ENCODE measurements around the gene ENO2. TPM values are rescaled to one million over a fixed set of nuclear protein-coding genes. Genes with fewer than 3 reads are reported as not detected.
A peak's percentile ranks its signal among the peaks of the same experiment; 100 is the strongest.
"Not testable (repeated sequence)": the region's sequence is repeated elsewhere in the genome, so short reads cannot be mapped to it uniquely, and the experiment has no call there.

Gene ENO2
- total RNA-seq, 2 experiments from 2014 or later: 106 to 171 TPM

DNA sequence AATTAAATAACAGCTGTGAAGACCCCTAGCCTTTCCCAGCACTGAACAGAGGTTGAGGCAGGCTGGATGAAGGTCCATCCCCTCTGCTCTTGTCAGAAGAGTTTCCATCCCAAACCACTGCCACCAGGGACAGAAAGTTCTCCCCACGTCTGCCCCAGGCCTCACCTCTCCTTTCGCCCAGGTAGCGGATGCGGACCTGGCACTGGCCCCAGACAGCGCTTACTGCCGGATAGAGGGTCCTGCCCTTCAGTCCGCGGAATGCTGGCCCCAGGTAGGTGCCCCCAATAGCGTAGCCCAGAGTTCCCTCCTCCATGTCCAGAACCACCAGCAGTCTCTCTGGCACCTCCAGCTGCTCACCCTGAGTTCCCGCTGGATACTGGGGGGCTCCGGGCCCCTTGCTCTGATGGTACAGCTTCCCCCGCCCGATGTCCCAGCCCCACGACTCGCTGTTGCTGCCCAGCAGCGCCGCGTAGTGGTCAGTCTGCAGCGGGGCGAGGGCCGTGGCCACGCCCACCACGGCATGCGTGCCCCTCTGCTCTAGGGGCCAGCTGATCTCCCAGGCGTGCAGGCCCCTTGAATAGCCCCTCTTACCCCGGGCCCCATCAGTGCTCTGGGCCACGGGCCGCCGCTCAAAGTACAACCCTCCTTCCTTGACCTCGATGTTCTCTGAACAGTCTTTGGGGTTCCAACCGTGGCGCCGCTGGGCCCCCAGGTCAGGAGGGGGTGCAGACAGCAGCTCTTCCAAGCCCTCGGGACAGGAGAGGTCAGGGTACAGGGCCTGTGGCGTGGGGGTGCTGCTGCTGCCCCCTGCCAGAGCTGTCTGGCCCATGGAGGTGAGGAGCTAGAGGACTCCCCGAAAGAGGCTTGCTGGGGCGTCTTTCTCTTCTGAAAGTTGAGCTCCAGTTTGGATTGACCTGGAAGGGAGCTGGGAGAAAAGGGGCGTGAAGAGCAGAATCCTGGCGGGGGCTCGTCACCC is 42.0 kb upstream of the ENO2 start:
- H3K4me1 Mint-ChIP-seq: peaks cover 57% of the 10 kb centered on the region
- CTCF ChIA-PET: interaction anchor here (0.5 to 7.3 kb wide), 63 partner anchors 8 to 337 kb away, joined by 3 to 90 read pairs (median 5); partner anchors contain the start of genes C12orf57, C1RL, CDCA3 and COPS7A

GRCh38 chr12:6873094-6874014 is 41.0 kb upstream of the ENO2 start, which contains the start of gene SPSB2:
TSS of gene SPSB2 (minus strand) at chr12:6873303. CDS start at chr12:6872901, 402 bp downstream.
- ATAC-seq (peak; percentile 79), DNase-seq (peak; percentile 99)
- Mint-ChIP-seq H3K27me3 (no peaks in the 10 kb centered on the region), H3K36me3 (peaks cover 51% of the 10 kb centered on the region), H3K27ac (peak within 1 kb of the TSS; percentile 91), H3K9me3 (ENCODE audit: low read depth) (no peaks in the 10 kb centered on the region), H3K4me3 (peak within 1 kb of the TSS; percentile 77), H3K4me1 (peaks cover 58% of the 10 kb centered on the region)
- CTCF ChIA-PET: interaction anchor here (0.5 to 7.3 kb wide), 54 partner anchors 8 to 336 kb away, joined by 3 to 90 read pairs (median 6); partner anchors contain the start of genes C12orf57, C1RL, CDCA3 and COPS7A

More for the DNA sequence above, 42.0 kb upstream of the ENO2 start:
- peak; percentile 91 for DNase-seq
- Mint-ChIP-seq H3K9me3 (ENCODE audit: low read depth) (no peaks in the 10 kb centered on the region), H3K27me3 (no peaks in the 10 kb centered on the region), H3K36me3 (peaks cover 55% of the 10 kb centered on the region), H3K4me3 (peak overlapping the region; percentile 77), H3K27ac (peak overlapping the region; percentile 91)
- ATAC-seq: peak; percentile 32

DNA sequence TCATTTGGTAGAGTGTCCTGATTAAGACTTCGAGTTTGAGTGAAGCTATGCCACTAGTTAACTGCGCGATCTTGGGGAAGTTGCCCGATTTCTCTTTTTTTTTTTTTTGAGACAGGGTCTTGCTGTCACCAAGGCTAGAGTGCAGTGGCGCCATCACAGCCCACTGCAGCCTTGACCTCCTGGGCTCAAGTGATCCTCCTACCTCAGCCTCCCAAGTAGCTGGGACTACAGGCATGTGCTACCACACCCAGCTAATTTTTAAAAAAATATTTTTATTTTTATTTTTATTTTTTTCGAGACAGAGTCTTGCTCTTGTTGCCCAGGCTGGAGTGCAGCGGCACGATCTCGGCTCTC is 40.4 kb upstream of the ENO2 start:
- peaks cover 52% of the 10 kb centered on the region for H3K4me1 Mint-ChIP-seq
- ATAC-seq; H3K9me3 Mint-ChIP-seq (ENCODE audit: low read depth); H3K27me3 Mint-ChIP-seq; DNase-seq: not testable (repeated sequence)
- CTCF ChIA-PET: interaction anchor here (1.3 to 7.3 kb wide), 12 partner anchors 8 to 316 kb away, joined by 3 to 90 read pairs (median 10); partner anchors contain the start of genes C12orf57, CDCA3, RNU7-1 and USP5
- H3K36me3 Mint-ChIP-seq: peaks cover 47% of the 10 kb centered on the region
- H3K4me3 Mint-ChIP-seq: peak overlapping the region; percentile 77
- H3K27ac Mint-ChIP-seq: peak overlapping the region; percentile 77

- CTCF ChIA-PET: interaction anchor here (0.6 to 5.2 kb wide), 4 partner anchors 9 to 229 kb away, joined by 3 to 31 read pairs (median 4); no protein-coding TSS in a partner anchor
- H3K4me1 Mint-ChIP-seq; DNase-seq; H3K27ac Mint-ChIP-seq; H3K27me3 Mint-ChIP-seq; H3K4me3 Mint-ChIP-seq; ATAC-seq; H3K9me3 Mint-ChIP-seq (ENCODE audit: low read depth): not testable (repeated sequence)
- H3K36me3 Mint-ChIP-seq: peaks cover 20% of the 10 kb centered on the region
Observed at GRCh38 chr12:6879824-6880223, 34.6 kb upstream of the ENO2 start.

DNA sequence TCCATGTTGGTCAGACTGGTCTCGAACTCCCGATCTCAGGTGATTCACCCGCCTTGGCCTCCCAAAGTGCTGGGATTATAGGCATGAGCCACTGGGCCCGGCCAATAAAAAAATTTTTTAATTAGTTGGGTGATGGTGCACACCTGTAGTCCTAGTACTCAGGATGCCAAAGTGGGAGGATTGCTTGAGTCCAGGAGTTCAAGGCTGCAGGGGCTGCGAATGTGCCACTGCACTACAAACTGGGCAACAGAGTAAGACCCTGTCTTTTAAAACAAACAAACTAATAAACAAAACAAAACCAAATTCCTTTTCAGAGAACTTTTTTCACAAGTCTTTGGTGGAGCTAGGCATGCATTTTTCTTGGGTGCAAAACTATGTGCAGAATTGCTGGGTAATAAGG is 31.1 kb upstream of the ENO2 start:
- peaks cover 1% of the 10 kb centered on the region for H3K4me1 Mint-ChIP-seq
- CTCF ChIA-PET: interaction anchor here (0.5 to 5.2 kb wide), 4 partner anchors 8 to 37 kb away, joined by 3 to 31 read pairs (median 10); partner anchors contain the start of genes SPSB2 and TPI1
- no peak overlapping the region for H3K4me3 Mint-ChIP-seq
- H3K27ac Mint-ChIP-seq: no peak overlapping the region
- no peaks in the 10 kb centered on the region for H3K9me3 Mint-ChIP-seq (ENCODE audit: low read depth)
- no peak for ATAC-seq
- H3K27me3 Mint-ChIP-seq: no peaks in the 10 kb centered on the region
- H3K36me3 Mint-ChIP-seq: peaks cover 12% of the 10 kb centered on the region
- no peak for DNase-seq

GRCh38 chr12:6883683-6884082 is 30.7 kb upstream of the ENO2 start:
- no peak for DNase-seq
- CTCF ChIA-PET: interaction anchor here (1.1 to 5.2 kb wide), 3 partner anchors 8 to 15 kb away, joined by 4 to 31 read pairs (median 16); partner anchors contain the start of genes SPSB2 and TPI1
- Mint-ChIP-seq H3K9me3 (ENCODE audit: low read depth) (no peaks in the 10 kb centered on the region), H3K4me3 (no peak overlapping the region), H3K27ac (no peak overlapping the region), H3K36me3 (peaks cover 15% of the 10 kb centered on the region), H3K27me3 (no peaks in the 10 kb centered on the region), H3K4me1 (peaks cover 5% of the 10 kb centered on the region)
- no peak for ATAC-seq

DNA sequence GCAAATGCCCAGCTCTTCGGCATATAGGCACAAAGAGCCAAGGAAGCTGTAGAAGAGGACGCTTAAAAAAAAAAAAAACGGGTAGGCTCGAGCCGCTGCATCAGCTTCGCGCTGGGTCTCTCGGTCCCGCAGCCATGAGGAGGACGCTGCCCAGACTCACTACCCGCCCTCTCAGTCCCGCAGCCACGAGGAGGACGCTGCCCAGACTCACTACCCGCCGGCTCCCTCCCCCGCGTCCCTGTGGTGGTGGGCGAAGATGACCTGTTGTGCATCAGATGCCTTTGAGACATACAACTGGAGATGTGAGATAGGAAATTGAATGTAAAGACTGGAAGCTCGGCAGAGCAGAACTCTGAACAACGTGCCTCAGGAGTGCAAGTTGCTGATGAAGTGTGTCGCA is 29.8 kb upstream of the ENO2 start:
- H3K4me1 Mint-ChIP-seq: peaks cover 6% of the 10 kb centered on the region
- H3K9me3 Mint-ChIP-seq (ENCODE audit: low read depth): no peaks in the 10 kb centered on the region
- H3K36me3 Mint-ChIP-seq: peaks cover 13% of the 10 kb centered on the region
- no peak overlapping the region for H3K27ac Mint-ChIP-seq
- DNase-seq (no peak), ATAC-seq (no peak)
- CTCF ChIA-PET: interaction anchor here (0.8 kb wide), 1 partner anchor 12 kb away, joined by 3 read pairs; no protein-coding TSS in a partner anchor
- H3K27me3 Mint-ChIP-seq: no peaks in the 10 kb centered on the region
- no peak overlapping the region for H3K4me3 Mint-ChIP-seq

- CTCF ChIA-PET: interaction anchor here (1.0 to 1.6 kb wide), 2 partner anchors 14 to 34 kb away, joined by 3 to 7 read pairs; partner anchors contain the start of gene SPSB2
- ATAC-seq: not testable (repeated sequence)
Observed at GRCh38 chr12:6886206-6886999, 28.0 kb upstream of the ENO2 start.

DNA sequence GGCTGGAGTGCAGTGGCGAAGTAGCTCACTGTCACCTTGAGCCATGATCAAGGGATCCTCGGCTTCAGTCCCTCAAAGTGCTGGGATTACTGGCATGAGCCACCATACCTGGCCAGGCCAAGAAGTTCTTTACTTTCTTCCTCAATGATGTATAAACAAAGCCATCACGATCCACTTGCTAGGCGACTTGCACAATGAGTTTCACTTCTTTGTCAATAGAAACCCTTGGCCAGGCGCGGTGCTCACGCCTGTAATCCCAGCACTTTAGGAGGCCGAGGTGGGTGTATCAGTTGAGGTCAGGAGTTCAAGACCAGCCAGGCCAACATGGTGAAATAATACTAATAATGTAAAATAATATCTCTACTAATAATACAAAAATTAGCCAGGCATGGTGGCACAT is 26.9 kb upstream of the ENO2 start:
- Mint-ChIP-seq H3K27me3 (no peaks in the 10 kb centered on the region), H3K36me3 (peaks cover 15% of the 10 kb centered on the region), H3K4me1 (peaks cover 26% of the 10 kb centered on the region), H3K4me3 (no peak overlapping the region), H3K27ac (no peak overlapping the region), H3K9me3 (ENCODE audit: low read depth) (no peaks in the 10 kb centered on the region)
- ATAC-seq: no peak
- no peak for DNase-seq
- CTCF ChIA-PET: interaction anchor here (0.8 to 1.6 kb wide), 2 partner anchors 15 to 20 kb away, joined by 3 to 7 read pairs; partner anchors contain the start of gene SPSB2

More at GRCh38 chr12:6886206-6886999, 28.0 kb upstream of the ENO2 start:
- H3K9me3 Mint-ChIP-seq (ENCODE audit: low read depth); H3K4me3 Mint-ChIP-seq; H3K27ac Mint-ChIP-seq; H3K27me3 Mint-ChIP-seq; DNase-seq: not testable (repeated sequence)
- peaks cover 15% of the 10 kb centered on the region for H3K36me3 Mint-ChIP-seq
- H3K4me1 Mint-ChIP-seq: peaks cover 17% of the 10 kb centered on the region

- Mint-ChIP-seq H3K36me3 (peaks cover 16% of the 10 kb centered on the region), H3K27ac (peak overlapping the region; percentile 49), H3K27me3 (no peaks in the 10 kb centered on the region), H3K4me3 (no peak overlapping the region), H3K9me3 (ENCODE audit: low read depth) (no peaks in the 10 kb centered on the region), H3K4me1 (peaks cover 29% of the 10 kb centered on the region)
- CTCF ChIA-PET: interaction anchor here (0.8 kb wide), 1 partner anchor 21 kb away, joined by 3 read pairs; no protein-coding TSS in a partner anchor
- DNase-seq (no peak), ATAC-seq (no peak)
Observed at GRCh38 chr12:6888360-6888759, 26.0 kb upstream of the ENO2 start.

DNA sequence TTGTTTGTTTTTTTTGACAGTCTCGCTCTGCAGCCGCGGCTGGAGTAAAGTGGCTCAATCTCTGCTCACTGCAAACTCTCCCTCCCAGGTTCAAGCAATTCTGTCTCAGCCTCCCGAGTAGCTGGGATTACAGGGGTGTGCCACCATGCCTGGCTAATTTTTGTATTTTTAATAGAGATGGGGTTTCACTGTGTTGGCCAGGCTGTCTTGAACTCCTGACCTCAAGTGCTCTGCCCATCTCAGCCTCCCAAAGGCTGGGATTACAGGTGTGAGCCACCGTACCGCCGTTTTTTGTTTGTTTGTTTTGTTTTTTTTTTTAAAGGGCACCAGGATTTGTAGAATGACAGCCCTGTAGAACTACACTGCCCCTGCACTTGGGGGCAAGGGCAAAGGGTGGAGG is 25.6 kb upstream of the ENO2 start:
- peak overlapping the region; percentile 49 for H3K27ac Mint-ChIP-seq

More for the DNA sequence above, 25.6 kb upstream of the ENO2 start:
- Mint-ChIP-seq H3K36me3 (peaks cover 16% of the 10 kb centered on the region), H3K4me1 (peaks cover 29% of the 10 kb centered on the region)
- ATAC-seq; H3K4me3 Mint-ChIP-seq; H3K9me3 Mint-ChIP-seq (ENCODE audit: low read depth); DNase-seq; H3K27me3 Mint-ChIP-seq: not testable (repeated sequence)
- CTCF ChIA-PET: interaction anchor here (1.4 kb wide), 1 partner anchor 16 kb away, joined by 11 read pairs; the partner anchor contains the start of gene SPSB2

Measured in activated CD8-positive, alpha-beta memory T cell treated with anti-CD3 and anti-CD28 coated beads, Interleukin-2, amount 10 ng/mL, durations not matched to agents 7 days and 5 days (primary cell).